GM19035 (cell line): Measurements from ENCODE around the gene NOC4L.

Experiments used
- ATAC-seq: cut with Tn5 transposase; IDR thresholded peaks from one replicate; pipeline ENCODE4 v1.9.1; 2021; ENCODE audit not compliant: unreplicated experiment

NOC4L gene

GRCh38 chr12:132166801-132167591 lies 22.7 kb downstream of the NOC4L start:
- no peak for ATAC-seq

- ATAC-seq, result no peak
These were observed 23.5 kb downstream of the NOC4L start for GRCh38 chr12:132167611-132168310.

DNA sequence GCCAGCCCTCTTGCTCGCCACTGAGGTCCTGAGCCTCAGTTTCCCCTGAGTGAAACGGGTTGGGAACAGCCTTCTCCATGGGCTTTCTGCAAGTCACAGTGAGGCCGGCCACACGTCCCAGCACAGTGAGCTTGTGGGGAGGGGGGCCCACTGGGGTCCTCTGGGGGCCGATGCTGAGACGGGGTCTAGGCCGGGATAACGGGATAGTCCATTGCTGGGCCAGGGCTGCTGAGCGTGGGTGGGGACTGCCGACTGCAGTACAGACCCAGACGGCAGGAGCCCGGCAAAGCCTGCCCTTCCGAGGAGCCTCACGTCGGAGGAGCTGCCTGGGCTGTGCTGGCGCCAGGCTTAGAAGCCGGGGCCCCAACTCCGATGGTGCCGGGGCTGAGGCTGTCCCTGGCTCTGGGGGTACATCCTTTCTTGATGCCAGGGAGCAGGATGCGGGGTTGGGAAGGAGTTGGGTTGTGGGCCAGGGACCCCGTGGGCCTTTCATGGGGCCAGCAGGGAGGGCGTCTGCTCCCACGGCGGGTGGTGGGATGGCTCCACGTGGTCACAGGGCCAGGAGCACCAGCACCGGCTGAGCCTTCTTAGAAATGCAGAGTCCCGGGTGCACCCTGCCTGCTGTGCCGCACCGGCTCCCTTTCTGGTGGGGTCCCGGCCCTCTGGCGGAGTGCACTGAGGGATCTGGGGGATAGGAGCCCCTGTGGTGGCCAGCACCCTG lies 24.2 kb downstream of the NOC4L start:
- ATAC-seq, result no peak

GRCh38 chr12:132169376-132169775 lies 25.1 kb downstream of the NOC4L start:
- no peak for ATAC-seq

DNA sequence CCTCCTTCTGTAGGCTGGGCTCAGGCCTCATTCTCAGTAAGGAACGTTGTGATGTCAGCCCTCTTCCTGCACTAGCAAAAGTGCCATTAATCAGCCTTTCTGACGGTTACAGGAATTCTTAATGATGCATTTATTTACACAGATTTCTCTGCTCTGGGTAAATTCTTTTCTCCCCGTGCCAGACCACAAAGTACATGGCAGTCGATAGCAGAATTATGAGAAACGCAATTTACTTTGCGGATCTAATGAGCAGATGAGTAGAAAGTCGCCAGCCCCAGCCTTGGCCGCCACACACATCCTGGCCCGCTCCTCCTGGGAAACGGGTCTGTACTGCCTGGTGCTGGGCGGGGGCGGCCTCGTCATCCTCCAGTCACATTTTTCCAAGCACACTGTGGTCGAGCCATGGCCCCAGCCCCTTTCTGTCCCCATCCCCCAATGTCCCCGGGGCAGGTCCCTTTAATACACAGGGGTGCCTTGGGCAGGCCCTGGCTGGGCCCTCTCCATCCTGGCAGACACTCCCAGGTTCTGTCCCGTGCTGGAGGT lies 25.9 kb downstream of the NOC4L start:
- ATAC-seq, result no peak

DNA sequence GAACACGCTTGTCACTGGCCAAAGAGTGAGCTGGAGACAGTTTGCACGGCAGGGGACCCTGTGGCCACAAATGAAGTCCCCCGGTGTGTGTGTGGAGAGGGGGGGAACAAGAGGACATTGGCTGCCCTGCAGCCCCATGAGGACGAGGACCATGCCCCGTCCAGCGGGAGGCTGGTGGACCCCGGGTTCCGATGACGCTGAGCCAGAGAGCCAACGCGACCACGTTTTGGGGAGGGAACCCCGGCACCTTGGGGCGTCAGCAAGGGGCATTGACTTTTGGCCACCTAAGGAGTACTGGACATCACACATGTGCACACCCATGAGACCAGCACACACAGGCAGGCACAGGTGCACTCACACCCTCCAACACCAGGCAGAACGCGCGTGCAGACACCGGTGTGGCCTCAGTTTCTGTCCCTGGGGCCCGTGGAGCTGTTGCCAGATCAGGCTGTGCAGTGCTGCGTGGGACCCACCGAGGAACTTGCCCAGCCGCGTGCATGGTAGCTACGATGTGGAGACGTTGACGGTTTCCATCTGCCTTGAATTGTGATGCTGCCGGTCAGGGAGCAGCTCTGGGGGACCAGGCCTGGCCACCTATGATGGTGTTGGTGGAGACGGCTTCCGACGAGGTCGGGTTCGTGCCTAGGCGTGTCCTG lies 26.5 kb downstream of the NOC4L start:
- ATAC-seq, result no peak

DNA sequence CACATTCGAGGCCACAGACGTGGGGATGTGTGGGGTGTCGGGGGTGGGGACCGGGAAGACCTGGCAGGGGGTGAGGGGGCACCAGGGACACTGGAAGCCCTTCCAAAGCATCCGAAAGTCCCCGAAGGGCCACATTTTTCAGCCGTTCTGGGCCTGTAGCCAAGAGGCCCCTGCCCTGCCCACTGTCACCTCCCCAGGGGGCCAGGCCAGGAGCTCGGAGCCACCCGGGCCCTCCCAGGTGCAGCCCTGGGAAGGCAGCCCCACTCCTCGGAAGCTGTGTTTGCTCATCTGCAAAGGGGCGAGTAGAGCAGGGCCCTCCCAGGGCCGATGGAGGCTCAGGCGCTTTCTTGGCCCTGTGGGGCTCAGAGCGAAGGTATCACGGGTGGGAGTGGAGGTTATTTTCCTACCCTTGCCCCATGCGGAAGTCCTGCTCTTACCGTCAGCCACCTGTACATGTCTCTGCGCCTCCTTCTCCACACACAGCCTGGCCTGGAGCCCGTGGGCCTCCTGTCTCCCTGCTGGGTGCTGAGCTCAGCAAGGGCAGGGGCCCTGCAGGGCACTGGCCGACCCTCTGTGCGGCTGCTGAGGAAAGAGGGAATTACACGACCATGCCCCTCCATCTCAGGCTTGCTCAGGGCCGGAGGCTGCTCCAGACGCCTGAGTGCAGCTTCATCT lies 27.2 kb downstream of the NOC4L start:
- no peak for ATAC-seq

DNA sequence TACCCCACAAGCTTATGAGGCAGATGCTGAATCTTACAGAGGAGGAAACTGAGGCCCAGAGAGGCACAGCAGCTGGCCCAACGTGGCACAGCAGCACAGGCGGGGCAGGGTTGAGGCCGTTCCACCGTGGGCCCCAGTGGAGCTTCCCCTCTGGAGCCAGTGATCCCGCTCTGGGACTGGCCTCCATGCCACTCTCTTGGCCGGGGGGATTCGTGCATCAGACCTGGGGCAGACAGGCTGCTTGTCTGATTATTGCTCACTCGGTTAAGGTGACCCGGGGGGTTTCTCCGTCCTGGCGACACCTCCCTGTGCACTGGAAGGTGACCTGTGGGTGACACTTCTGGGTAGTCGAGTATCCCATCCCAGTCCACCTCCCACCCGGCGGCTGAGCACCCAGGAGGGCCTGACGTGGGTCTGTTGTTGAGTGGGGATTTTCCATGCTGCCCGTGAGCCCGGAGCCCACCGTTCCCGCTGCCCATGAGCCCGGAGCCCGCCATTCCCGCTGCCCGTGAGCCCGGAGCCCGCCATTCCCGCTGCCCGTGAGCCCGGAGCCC lies 27.8 kb downstream of the NOC4L start:
- no peak for ATAC-seq

DNA sequence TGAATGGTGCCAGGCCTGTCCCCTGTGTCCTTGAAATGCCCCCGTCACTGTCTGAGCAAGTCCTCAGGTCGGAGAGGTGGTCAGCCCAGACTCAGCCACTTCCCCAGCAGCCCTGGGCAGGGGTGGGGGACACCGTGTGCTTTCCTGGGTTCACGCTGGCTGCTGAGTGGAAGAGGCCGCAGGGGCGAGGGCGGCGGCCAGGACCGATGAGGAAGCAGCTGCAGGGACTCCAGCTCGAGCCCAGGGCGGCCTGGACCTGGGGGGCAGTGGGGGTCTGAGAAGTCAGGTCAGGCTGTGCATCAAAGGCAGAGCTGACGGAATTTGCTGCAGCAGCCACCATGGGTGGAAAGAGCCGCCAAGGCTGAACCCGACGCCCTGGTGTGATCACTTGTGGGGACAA lies 28.4 kb downstream of the NOC4L start:
- no peak for ATAC-seq

GRCh38 chr12:132173135-132174014 lies 29.1 kb downstream of the NOC4L start:
- ATAC-seq, result no peak

- no peak for ATAC-seq
These were observed 30.0 kb downstream of the NOC4L start for GRCh38 chr12:132174015-132174838.

DNA sequence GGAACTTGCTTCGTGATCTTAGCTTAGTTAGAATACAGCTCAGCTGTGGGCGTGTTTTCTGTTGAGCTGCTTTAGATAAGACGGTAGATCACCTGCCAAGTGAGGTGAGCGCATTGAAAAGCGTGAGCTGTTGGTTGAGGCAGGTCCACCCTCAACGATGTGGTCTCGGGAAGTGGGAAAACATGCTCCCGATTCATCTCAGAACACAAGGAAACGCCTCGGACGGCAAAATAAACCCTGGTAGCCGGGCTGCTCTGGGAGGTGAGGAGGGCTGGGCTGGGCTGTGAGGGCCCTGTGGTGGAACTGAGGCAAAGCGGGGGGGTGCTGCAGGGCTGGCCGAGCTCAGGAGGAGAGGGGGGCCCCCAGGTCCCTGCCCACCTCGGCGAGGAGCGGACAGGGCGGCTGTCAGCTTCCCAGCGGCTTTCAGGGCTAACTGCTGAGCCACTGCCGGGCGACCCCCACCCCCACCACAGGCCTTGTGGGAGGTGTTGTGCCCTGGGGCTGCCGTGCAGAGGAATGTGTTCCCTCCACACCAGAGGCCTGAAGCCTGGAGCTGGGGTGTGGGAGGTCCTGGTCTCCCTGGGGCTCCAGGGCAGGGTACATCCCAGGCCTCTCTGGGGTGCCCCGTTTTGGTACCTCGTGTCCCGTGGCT lies 30.7 kb downstream of the NOC4L start:
- no peak for ATAC-seq

- ATAC-seq, result no peak
These were observed 31.5 kb downstream of the NOC4L start for GRCh38 chr12:132175496-132176384.

DNA sequence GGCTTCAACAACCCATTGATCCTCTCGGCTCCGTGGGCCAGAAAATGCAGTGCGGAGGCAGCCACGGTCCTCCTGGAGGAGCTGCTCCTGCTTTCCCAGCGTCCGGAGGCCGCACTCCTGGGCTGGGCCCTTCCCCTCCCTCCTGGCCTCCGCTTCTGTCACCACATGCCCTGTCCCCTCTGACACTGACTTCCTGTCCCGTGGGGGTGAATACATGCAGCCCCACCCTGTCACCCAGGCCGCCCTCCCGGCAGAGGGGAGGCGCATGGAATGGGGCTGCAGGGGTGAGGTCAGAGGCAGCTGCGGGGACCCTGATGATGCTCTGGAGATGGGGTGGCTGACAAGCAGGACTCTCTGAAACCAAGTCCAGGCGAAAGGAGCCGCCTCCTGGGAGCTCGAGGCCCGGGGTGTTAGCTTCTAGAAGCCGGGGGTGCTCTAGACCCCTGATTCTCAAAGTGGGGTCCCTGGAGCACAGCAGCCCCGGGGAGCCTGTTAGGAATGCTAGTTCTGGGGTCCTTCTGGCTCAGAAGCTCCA lies 32.2 kb downstream of the NOC4L start:
- no peak for ATAC-seq

DNA sequence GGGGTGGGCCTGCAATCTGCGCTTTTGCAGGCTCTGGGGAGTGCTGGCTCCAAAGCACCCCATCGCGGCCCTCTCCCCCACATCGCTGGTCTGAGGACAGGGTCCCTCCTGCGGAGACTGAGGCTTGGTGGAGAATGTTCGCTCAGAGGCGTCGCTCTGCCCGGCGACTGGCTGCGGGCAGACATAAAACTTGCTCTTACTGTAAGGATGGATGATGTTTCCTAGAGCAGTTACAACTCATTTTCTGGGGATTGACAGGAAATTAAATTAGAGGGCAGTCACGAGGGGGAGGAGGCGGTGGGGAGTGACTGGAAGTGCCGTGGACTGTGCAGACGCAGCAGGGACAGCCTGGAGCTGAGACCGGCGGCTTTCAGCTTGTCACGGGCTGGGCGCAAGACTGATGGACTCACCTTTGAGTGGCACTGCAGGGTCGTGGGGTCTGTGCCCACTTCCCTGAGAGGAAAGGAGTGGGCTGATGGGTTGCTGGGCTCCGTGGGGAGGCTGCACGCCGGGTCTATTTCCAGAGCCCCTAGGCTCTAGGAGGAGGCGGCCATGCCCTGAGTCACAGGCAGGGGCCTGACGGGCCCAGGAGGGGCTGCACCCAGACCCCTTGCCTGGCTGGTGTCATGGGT lies 32.8 kb downstream of the NOC4L start:
- no peak for ATAC-seq

GRCh38 chr12:132178316-132178715 lies 34.1 kb downstream of the NOC4L start:
- ATAC-seq, result no peak
